ENCODE results near the gene SH2B2.

GRCh38 chr7:102286237-102287110 is at the start of gene SH2B2:
- TF ChIP-seq CTCF (IDR thresholded peaks at IDR 0.05 in 4 of 5, conservative IDR thresholded peaks at IDR 0.05 in 1 of 5), result peak in 1 of 5 experiments; percentile 18
- peak; percentile 68 to 85 for TF ChIP-seq POLR2A (IDR thresholded peaks at IDR 0.05)

Data from gastrocnemius medialis (tissue), 4 donors.